HG02884 (cell line): ENCODE data around the gene NRBF2.
A peak's percentile ranks its signal among the peaks of the same experiment; 100 is the strongest.

Experiments used
- ATAC-seq: cut with Tn5 transposase; IDR thresholded peaks from one replicate; pipeline ENCODE4 v1.9.1; 2021; ENCODE audit warnings: mild to moderate bottlenecking, moderate library complexity; ENCODE audit not compliant: unreplicated experiment

NRBF2 gene

GRCh38 chr10:63157845-63158624, 24.9 kb downstream of the NRBF2 start:
- peak; percentile 74 for ATAC-seq

- no peak for ATAC-seq
These were observed 28.5 kb downstream of the NRBF2 start for GRCh38 chr10:63161592-63161991.

- no peak for ATAC-seq
These were observed 31.1 kb downstream of the NRBF2 start for GRCh38 chr10:63164166-63164623.

- ATAC-seq: no peak
These were observed 32.1 kb downstream of the NRBF2 start for GRCh38 chr10:63165249-63165648.

GRCh38 chr10:63166742-63167258, 33.7 kb downstream of the NRBF2 start:
- no peak for ATAC-seq

GRCh38 chr10:63168821-63169462, 35.8 kb downstream of the NRBF2 start:
- no peak for ATAC-seq

GRCh38 chr10:63169624-63170023, 36.5 kb downstream of the NRBF2 start:
- no peak for ATAC-seq

- ATAC-seq: no peak
These were observed 38.2 kb downstream of the NRBF2 start for GRCh38 chr10:63171255-63171855.

- ATAC-seq: no peak
These were observed 38.8 kb downstream of the NRBF2 start for GRCh38 chr10:63171926-63172325.

- peak; percentile 98 for ATAC-seq
These were observed 40.5 kb downstream of the NRBF2 start for GRCh38 chr10:63173468-63174232.

GRCh38 chr10:63175534-63175933, 42.4 kb downstream of the NRBF2 start:
- ATAC-seq: no peak

GRCh38 chr10:63192826-63193225, 59.7 kb downstream of the NRBF2 start:
- no peak for ATAC-seq

GRCh38 chr10:63197344-63198092, 64.4 kb downstream of the NRBF2 start:
- no peak for ATAC-seq

GRCh38 chr10:63199716-63200115, 66.6 kb downstream of the NRBF2 start:
- ATAC-seq: no peak

- no peak for ATAC-seq
These were observed 67.3 kb downstream of the NRBF2 start for GRCh38 chr10:63200431-63200830.

- ATAC-seq: no peak
These were observed 68.0 kb downstream of the NRBF2 start for GRCh38 chr10:63201118-63201517.
